Suprapubic skin (tissue), 4 donors: ENCODE results near the gene ATP5PF. TPM values are rescaled to one million over a fixed set of nuclear protein-coding genes. Genes with fewer than 3 reads are reported as not detected.

Experiments
- DNase-seq, 2 donors: peaks; one replicate each; pipeline ENCODE4 v3.0.0-alpha.2; 2019; ENCODE audit warnings: low spot score in 2 of 2
- H3K27ac ChIP-seq: fragments of 200-600 bp; sonication (generic); one replicate; pipeline ENCODE4 v1.5.1; 2019
- H3K27me3 ChIP-seq: fragments of 200-600 bp; sonication (generic); one replicate; pipeline ENCODE4 v1.5.1; 2019
- H3K36me3 ChIP-seq: fragments of 200-600 bp; sonication (generic); one replicate; pipeline ENCODE4 v1.5.1; 2019
- H3K4me1 ChIP-seq: fragments of 200-600 bp; sonication (generic); one replicate; pipeline ENCODE4 v1.5.1; 2019
- H3K4me3 ChIP-seq: fragments of 200-600 bp; sonication (generic); one replicate; pipeline ENCODE4 v1.5.1; 2019; ENCODE audit warnings: mild to moderate bottlenecking
- H3K9me3 ChIP-seq: fragments of 200-600 bp; sonication (generic); one replicate; pipeline ENCODE4 v1.5.1; 2019
- CTCF ChIP-seq, 2 donors: fragments of 200-600 bp in 1 of 2; fragments of 450-650 bp in 1 of 2; sonication (generic) in 1 of 2; IDR thresholded peaks; one replicate each; pipeline ENCODE4 v1.5.1; 2016 to 2019; ENCODE audit warnings: antibody characterized with exemption in 2 of 2, mild to moderate bottlenecking in 1 of 2, moderate library complexity in 1 of 2
- EP300 ChIP-seq: sonication (generic); formaldehyde crosslinking; IDR thresholded peaks from one replicate; pipeline ENCODE4 v1.6.1; 2017; ENCODE audit warnings: antibody characterized with exemption
- POLR2A ChIP-seq, 2 donors: fragments of 450-650 bp; IDR thresholded peaks; one replicate each; pipeline ENCODE4 v1.6.1; 2017; ENCODE audit warnings: antibody characterized with exemption in 2 of 2, mild to moderate bottlenecking in 2 of 2, moderate library complexity in 2 of 2
- POLR2AphosphoS5 ChIP-seq, 3 donors: sonication (generic); formaldehyde crosslinking; IDR thresholded peaks; one replicate each; pipeline ENCODE4 v1.6.1; 2017; ENCODE audit warnings: antibody characterized with exemption in 3 of 3
- WGBS: methylation state at CpG from one replicate; pipeline ENCODE4 v1.1.5; 2018; 5-methylcytosine and 5-hydroxymethylcytosine counted together
- total RNA-seq, 4 donors: library from RNA; depleted of rRNA; stranded (reverse); fragments of >200 nt; gene quantifications; one replicate each; pipeline ENCODE4 v1.1.0, GENCODE V29; 2016

ATP5PF gene
- total RNA-seq, 4 donors from 2014 or later = 45.5 to 66.5 (median 55.1) TPM

GRCh38 chr21:25734654-25734903 lies 125 bp downstream of the ATP5PF start:
- Histone ChIP-seq H3K9me3 (no peaks in the 10 kb centered on the region), H3K27me3 (no peaks in the 10 kb centered on the region), H3K4me3 (peak overlapping the region; percentile 97), H3K27ac (peak overlapping the region; percentile 99), H3K36me3 (peaks cover 12% of the 10 kb centered on the region), H3K4me1 (peaks cover 38% of the 10 kb centered on the region)
- DNase-seq = no peak
- 0% methylated on average over 7 of the region's 10 CpGs for WGBS
- no peak for TF ChIP-seq EP300
- TF ChIP-seq CTCF (IDR thresholded peaks at IDR 0.05) = no peak
- peak in 1 of 2 donors; percentile 67 for TF ChIP-seq POLR2A (IDR thresholded peaks at IDR 0.05)
- no peak for TF ChIP-seq POLR2AphosphoS5 (IDR thresholded peaks at IDR 0.05)

- Histone ChIP-seq H3K27ac (peak overlapping the region; percentile 99), H3K9me3 (no peaks in the 10 kb centered on the region), H3K4me3 (peak overlapping the region; percentile 97), H3K4me1 (peaks cover 38% of the 10 kb centered on the region), H3K27me3 (no peaks in the 10 kb centered on the region), H3K36me3 (peaks cover 17% of the 10 kb centered on the region)
- no peak for DNase-seq
- TF ChIP-seq POLR2A (IDR thresholded peaks at IDR 0.05) (no peak), EP300 (no peak), POLR2AphosphoS5 (IDR thresholded peaks at IDR 0.05) (no peak), CTCF (IDR thresholded peaks at IDR 0.05) (no peak)
- WGBS = 3% methylated on average over 27 of the region's 30 CpGs
These were observed 648 bp downstream of the ATP5PF start for GRCh38 chr21:25733859-25734653.

- peaks cover 33% of the 10 kb centered on the region for H3K36me3 ChIP-seq
- no peaks in the 10 kb centered on the region for H3K27me3 ChIP-seq
- TF ChIP-seq POLR2AphosphoS5 (IDR thresholded peaks at IDR 0.05) (no peak), POLR2A (IDR thresholded peaks at IDR 0.05) (no peak), EP300 (no peak), CTCF (IDR thresholded peaks at IDR 0.05) (no peak)
- no peak overlapping the region for H3K4me3 ChIP-seq
- no peaks in the 10 kb centered on the region for H3K9me3 ChIP-seq
- H3K27ac ChIP-seq = no peak overlapping the region
- DNase-seq = no peak
- peaks cover 32% of the 10 kb centered on the region for H3K4me1 ChIP-seq
- WGBS = 80% methylated on average over 6 of the region's 6 CpGs
These were observed 2.5 kb downstream of the ATP5PF start for GRCh38 chr21:25732091-25732760.

GRCh38 chr21:25722631-25723030 lies 12.1 kb downstream of the ATP5PF start:
- TF ChIP-seq POLR2AphosphoS5 (IDR thresholded peaks at IDR 0.05) (no peak), EP300 (no peak), POLR2A (IDR thresholded peaks at IDR 0.05) (no peak), CTCF (IDR thresholded peaks at IDR 0.05) (no peak)
- no peaks in the 10 kb centered on the region for H3K27me3 ChIP-seq
- DNase-seq = no peak
- no peak overlapping the region for H3K27ac ChIP-seq
- H3K4me3 ChIP-seq = no peak overlapping the region
- peaks cover 49% of the 10 kb centered on the region for H3K36me3 ChIP-seq
- 81% methylated on average over 3 of the region's 3 CpGs for WGBS
- H3K4me1 ChIP-seq = no peaks in the 10 kb centered on the region
- H3K9me3 ChIP-seq = no peaks in the 10 kb centered on the region

- TF ChIP-seq POLR2AphosphoS5 (IDR thresholded peaks at IDR 0.05) (no peak), POLR2A (IDR thresholded peaks at IDR 0.05) (no peak), CTCF (IDR thresholded peaks at IDR 0.05) (no peak), EP300 (no peak)
- Histone ChIP-seq H3K9me3 (no peaks in the 10 kb centered on the region), H3K4me3 (no peak overlapping the region), H3K27me3 (no peaks in the 10 kb centered on the region), H3K4me1 (no peaks in the 10 kb centered on the region), H3K36me3 (peaks cover 44% of the 10 kb centered on the region), H3K27ac (no peak overlapping the region)
- 95% methylated on average over 3 of the region's 3 CpGs for WGBS
- DNase-seq = no peak
These were observed 12.7 kb downstream of the ATP5PF start for GRCh38 chr21:25721987-25722386.
